Tongue (tissue), 2 donors: ENCODE measurements around the gene SPDYE3. TPM values are rescaled to one million over a fixed set of nuclear protein-coding genes. Genes with fewer than 3 reads are reported as not detected.
"Not testable (repeated sequence)": the region's sequence is repeated elsewhere in the genome, so short reads cannot be mapped to it uniquely, and the experiment has no call there.

ENCODE experiments used
- DNase-seq: peaks from one replicate; pipeline ENCODE4 v3.0.0-alpha.2; 2015
- total RNA-seq: library from RNA; depleted of rRNA; stranded (reverse); fragments of >200 nt; gene quantifications from one replicate; pipeline ENCODE4 v1.2.3, GENCODE V29; 2014

Gene SPDYE3
- total RNA-seq = not detected

- DNase-seq = not testable (repeated sequence)
Observed at GRCh38 chr7:100307402-100307801, at the start of gene SPDYE3. SPDYE3 (plus strand) TSS chr7:100307702; CDS start chr7:100307886, 184 bp downstream.

- DNase-seq = not testable (repeated sequence)
Observed at GRCh38 chr7:100259984-100260383, 47.5 kb upstream of the SPDYE3 start.

- not testable (repeated sequence) for DNase-seq
Observed at GRCh38 chr7:100262896-100263295, 44.6 kb upstream of the SPDYE3 start.

- DNase-seq = not testable (repeated sequence)
Observed at GRCh38 chr7:100264223-100264622, 43.3 kb upstream of the SPDYE3 start.

- DNase-seq = not testable (repeated sequence)
Observed at GRCh38 chr7:100264669-100265165, 42.8 kb upstream of the SPDYE3 start.

- peak; percentile 21 for DNase-seq
Observed at GRCh38 chr7:100265851-100266250, 41.7 kb upstream of the SPDYE3 start.

GRCh38 chr7:100266576-100267354 is 40.7 kb upstream of the SPDYE3 start:
- DNase-seq = no peak

- no peak for DNase-seq
Observed at GRCh38 chr7:100267648-100268047, 39.9 kb upstream of the SPDYE3 start.

- DNase-seq = not testable (repeated sequence)
Observed at GRCh38 chr7:100268882-100269281, 38.6 kb upstream of the SPDYE3 start.

GRCh38 chr7:100269306-100270045 is 38.0 kb upstream of the SPDYE3 start:
- DNase-seq = not testable (repeated sequence)

- peak; percentile 37 for DNase-seq
Observed at GRCh38 chr7:100270046-100270918, 37.2 kb upstream of the SPDYE3 start.

- peak; percentile 61 for DNase-seq
Observed at GRCh38 chr7:100270941-100271593, 36.4 kb upstream of the SPDYE3 start.

- peak; percentile 98 for DNase-seq
Observed at GRCh38 chr7:100271716-100272537, 35.6 kb upstream of the SPDYE3 start.

GRCh38 chr7:100272538-100272902 is 35.0 kb upstream of the SPDYE3 start:
- DNase-seq = not testable (repeated sequence)

GRCh38 chr7:100275120-100275519 is 32.4 kb upstream of the SPDYE3 start:
- DNase-seq = no peak

- not testable (repeated sequence) for DNase-seq
Observed at GRCh38 chr7:100276126-100276525, 31.4 kb upstream of the SPDYE3 start.

GRCh38 chr7:100282069-100282608 is 25.4 kb upstream of the SPDYE3 start:
- DNase-seq = not testable (repeated sequence)

GRCh38 chr7:100283147-100283546 is 24.4 kb upstream of the SPDYE3 start:
- DNase-seq = not testable (repeated sequence)

- not testable (repeated sequence) for DNase-seq
Observed at GRCh38 chr7:100287191-100287969, 20.1 kb upstream of the SPDYE3 start.
